PC-9 (cell line): ENCODE data around the gene DCANP1. TPM values are rescaled to one million over a fixed set of nuclear protein-coding genes. Genes with fewer than 3 reads are reported as not detected.

Source experiments
- BruUV-seq: library from RNA; stranded (reverse); fragments of 400-500 nt; replicated peaks from 2 replicates; lab custom pipeline; 2021; lab: Mats Ljungman, UMichigan
- CTCF ChIA-PET: fragments of 300-600 bp; sonication (Branson Sonifier 250); formaldehyde crosslinking; loops from one replicate; lab custom pipeline; 2022; ENCODE audit warnings: antibody characterized with exemption; lab: Charles Lee
- POLR2A ChIA-PET: fragments of 300-600 bp; sonication (Branson Sonifier 250); formaldehyde crosslinking; loops from one replicate; lab custom pipeline; 2022; ENCODE audit warnings: antibody characterized with exemption; ENCODE audit not compliant: unreplicated experiment; lab: Charles Lee
- DNase-seq, 2 experiments: peaks; one replicate each; pipeline versions ENCODE4 v3.0.0 to v3.0.0-alpha.2; 2015 to 2022; ENCODE audit warnings: mixed read lengths in 1 of 2
- H2AFZ ChIP-seq: fragments of 200-600 bp; sonication (generic); 2 replicates; pipeline ENCODE4 v1.8.1; 2017; ENCODE audit warnings: antibody characterized with exemption
- H3F3A ChIP-seq: fragments of 200-600 bp; sonication (generic); 2 replicates; pipeline ENCODE4 v1.8.1; 2017; ENCODE audit warnings: antibody characterized with exemption, mild to moderate bottlenecking, low read depth; ENCODE audit not compliant: insufficient read depth
- H3K27ac ChIP-seq: fragments of 200-600 bp; sonication (generic); 2 replicates; pipeline ENCODE4 v1.6.1; 2016; ENCODE audit warnings: mixed run types
- H3K27me3 ChIP-seq: fragments of 200-600 bp; sonication (generic); 2 replicates; pipeline ENCODE4 v1.6.1; 2016; ENCODE audit warnings: low read depth, mixed run types; ENCODE audit not compliant: insufficient read depth
- H3K36me3 ChIP-seq: fragments of 200-600 bp; sonication (generic); 2 replicates; pipeline ENCODE4 v1.6.1; 2016; ENCODE audit warnings: low read depth, mixed run types
- H3K4me1 ChIP-seq: fragments of 200-600 bp; sonication (generic); replicated peaks from 2 replicates; pipeline ENCODE4 v1.6.1; 2016; ENCODE audit warnings: mixed run types; ENCODE audit not compliant: insufficient read depth
- H3K4me2 ChIP-seq: fragments of 200-600 bp; sonication (generic); 2 replicates; pipeline ENCODE4 v1.6.1; 2017; ENCODE audit warnings: mixed run types
- H3K4me3 ChIP-seq: fragments of 200-600 bp; sonication (generic); 2 replicates; pipeline ENCODE4 v1.6.1; 2016; ENCODE audit warnings: mixed run types
- H3K79me2 ChIP-seq: fragments of 200-600 bp; sonication (generic); 2 replicates; pipeline ENCODE4 v1.6.1; 2017; ENCODE audit warnings: low read depth, mixed run types
- H3K9me2 ChIP-seq: fragments of 200-600 bp; sonication (generic); 2 replicates; pipeline ENCODE4 v1.8.1; 2017; ENCODE audit warnings: mild to moderate bottlenecking; ENCODE audit not compliant: insufficient read depth
- H3K9me3 ChIP-seq: fragments of 200-600 bp; sonication (generic); 2 replicates; pipeline ENCODE4 v1.8.1; 2016; ENCODE audit warnings: low read depth; ENCODE audit not compliant: insufficient read depth
- H4K20me1 ChIP-seq: fragments of 200-600 bp; sonication (generic); 2 replicates; pipeline ENCODE4 v1.8.1; 2017; ENCODE audit not compliant: insufficient read depth
- CTCF ChIP-seq: fragments of 200-600 bp; sonication (generic); conservative IDR thresholded peaks from 2 replicates; pipeline ENCODE4 v1.6.1; 2017; ENCODE audit warnings: mixed run types, antibody characterized with exemption, mild to moderate bottlenecking, moderate library complexity
- EZH2 ChIP-seq: fragments of 200-600 bp; sonication (generic); IDR thresholded peaks from 2 replicates; pipeline ENCODE4 v1.8.0; 2017; ENCODE audit warnings: antibody characterized with exemption, low read depth
- intact Hi-C: fragments of 100-400 bp; cut with micrococcal nuclease; formaldehyde crosslinking; loops from one replicate; pipeline ENCODE4 v1.10.0; 2022; ENCODE audit not compliant: unreplicated experiment
- total RNA-seq: library from RNA; stranded (reverse); gene quantifications from 2 replicates; pipeline ENCODE4 v1.2.3, GENCODE V29; 2021

DCANP1 gene
- total RNA-seq, 1 experiment from 2014 or later: not detected

GRCh38 chr5:135436951-135437418 is 10.2 kb downstream of the DCANP1 start:
- Histone ChIP-seq H3K27ac (no peak overlapping the region), H3K4me1 (no peaks in the 10 kb centered on the region), H3K79me2 (no peaks in the 10 kb centered on the region), H3K9me3 (no peaks in the 10 kb centered on the region), H2AFZ (no peak overlapping the region), H3K27me3 (peaks cover 43% of the 10 kb centered on the region), H3K36me3 (no peaks in the 10 kb centered on the region), H3F3A (no peaks in the 10 kb centered on the region), H4K20me1 (no peaks in the 10 kb centered on the region), H3K9me2 (no peaks in the 10 kb centered on the region), H3K4me2 (no peak overlapping the region), H3K4me3 (no peak overlapping the region)
- intact Hi-C loops: no loop called here
- DNase-seq: no peak
- ChIA-PET CTCF (no interaction called here), POLR2A (no interaction called here)
- no peak for TF ChIP-seq EZH2
- TF ChIP-seq CTCF: no peak
- no TSS peak for BruUV-seq

- intact Hi-C loops: no loop called here
- no peaks in the 10 kb centered on the region for H3K36me3 ChIP-seq
- H3F3A ChIP-seq: no peaks in the 10 kb centered on the region
- H2AFZ ChIP-seq: no peak overlapping the region
- CTCF ChIA-PET: interaction anchor here (0.7 kb wide), 1 partner anchor 729 kb away, joined by 3 read pairs; no protein-coding TSS in a partner anchor
- no TSS peak for BruUV-seq
- no peak overlapping the region for H3K27ac ChIP-seq
- H3K27me3 ChIP-seq: peaks cover 47% of the 10 kb centered on the region
- H3K9me2 ChIP-seq: no peaks in the 10 kb centered on the region
- no peaks in the 10 kb centered on the region for H3K9me3 ChIP-seq
- TF ChIP-seq EZH2: no peak
- no peak for TF ChIP-seq CTCF
- H3K4me2 ChIP-seq: no peak overlapping the region
- no peak overlapping the region for H3K4me3 ChIP-seq
- H4K20me1 ChIP-seq: no peaks in the 10 kb centered on the region
- H3K4me1 ChIP-seq: no peaks in the 10 kb centered on the region
- DNase-seq: no peak
- no peaks in the 10 kb centered on the region for H3K79me2 ChIP-seq
- POLR2A ChIA-PET: no interaction called here
Measured at GRCh38 chr5:135435467-135436330, 11.4 kb downstream of the DCANP1 start.

GRCh38 chr5:135434591-135435466 is 12.3 kb downstream of the DCANP1 start:
- DNase-seq: no peak
- H3K4me3 ChIP-seq: no peak overlapping the region
- no peaks in the 10 kb centered on the region for H3K36me3 ChIP-seq
- H3K27me3 ChIP-seq: peaks cover 51% of the 10 kb centered on the region
- POLR2A ChIA-PET: no interaction called here
- TF ChIP-seq CTCF (no peak), EZH2 (no peak)
- no peaks in the 10 kb centered on the region for H3K79me2 ChIP-seq
- H2AFZ ChIP-seq: no peak overlapping the region
- intact Hi-C loops: no loop called here
- CTCF ChIA-PET: no interaction called here
- H3K9me3 ChIP-seq: no peaks in the 10 kb centered on the region
- H3K4me2 ChIP-seq: no peak overlapping the region
- H3K4me1 ChIP-seq: no peaks in the 10 kb centered on the region
- no peaks in the 10 kb centered on the region for H4K20me1 ChIP-seq
- no peaks in the 10 kb centered on the region for H3K9me2 ChIP-seq
- H3F3A ChIP-seq: no peaks in the 10 kb centered on the region
- H3K27ac ChIP-seq: no peak overlapping the region
- BruUV-seq: no TSS peak
